A549 treated with GW870086 at 1 μM for 4 hours (cell line): ENCODE data around the gene FAM110C. TPM values are rescaled to one million over a fixed set of nuclear protein-coding genes. Genes with fewer than 3 reads are reported as not detected.

Experiments
- total RNA-seq: library from RNA; stranded (reverse); fragments of 200-300 nt; extraction: Qiagen RNA extraction; gene quantifications from 5 replicates; pipeline ENCODE4 v1.2.3, GENCODE V29; 2022; ENCODE audit warnings: low read depth

Gene FAM110C, protein sequence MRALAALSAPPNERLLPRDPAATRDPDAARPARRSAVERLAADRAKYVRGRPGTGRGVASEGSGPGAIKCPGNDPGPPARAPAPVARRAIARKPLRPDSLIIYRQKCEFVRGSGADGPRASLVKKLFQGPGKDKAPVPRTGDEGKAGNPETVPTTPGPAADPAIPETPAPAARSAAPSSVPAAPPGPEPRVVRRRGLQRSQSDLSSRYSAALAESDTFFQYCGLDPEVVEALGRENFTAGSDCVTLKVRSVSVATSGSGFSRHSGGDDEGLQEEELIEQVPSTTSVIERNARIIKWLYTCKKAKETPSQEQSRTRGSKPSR
- total RNA-seq, result 0.13 to 0.71 TPM (median 0.23 TPM) in 5 replicates

GRCh38 chr2:46471-47345 lies at the start of gene FAM110C:
TSS of gene FAM110C (minus strand) at chr2:46505. CDS start at chr2:46385, 120 bp downstream.

Other genes with a start within 250 kb of the FAM110C start
- gene SH3YL1, start 217.5 kb upstream of the FAM110C start, total RNA-seq, result 7.2 to 10.7 TPM (median 9.8 TPM) in 5 replicates
- 191 to 235 TPM (median 209 TPM) in 5 replicates for gene ACP1, start 218.4 kb upstream of the FAM110C start, total RNA-seq
- gene ALKAL2, start 241.6 kb upstream of the FAM110C start, total RNA-seq, result not detected in 5 replicates